ENCODE measurements around the gene RP2. TPM values are rescaled to one million over a fixed set of nuclear protein-coding genes. Genes with fewer than 3 reads are reported as not detected.
A peak's percentile ranks its signal among the peaks of the same experiment; 100 is the strongest.

RP2 gene
- polyA plus RNA-seq, 6 donors from 2014 or later: 12.0 to 18.9 (median 16.9) TPM

- H3K27ac Mint-ChIP-seq: no peak overlapping the region
- no peak overlapping the region for H3K4me3 Mint-ChIP-seq
- peaks cover 2 to 7% (median 4%) of the 10 kb centered on the region in 3 donors for H3K4me1 Mint-ChIP-seq
- peaks cover 5 to 8% of the 10 kb centered on the region in 2 donors for H3K36me3 Mint-ChIP-seq
- DNase-seq (no peak), ATAC-seq (ENCODE audit: low read depth in 2 of 2) (no peak)
- no peaks in the 10 kb centered on the region for H3K27me3 Mint-ChIP-seq
- H3K9me3 Mint-ChIP-seq: peaks cover 0 to 6% (median 0%) of the 10 kb centered on the region in 7 donors
Observed at GRCh38 chrX:46860557-46860956, 23.7 kb downstream of the RP2 start.

GRCh38 chrX:46863072-46863471, 26.2 kb downstream of the RP2 start:
- H3K27ac Mint-ChIP-seq: no peak overlapping the region
- H3K27me3 Mint-ChIP-seq: no peaks in the 10 kb centered on the region
- H3K4me3 Mint-ChIP-seq: no peak overlapping the region
- no peak for ATAC-seq (ENCODE audit: low read depth in 2 of 2)
- peaks cover 0 to 6% (median 0%) of the 10 kb centered on the region in 7 donors for H3K9me3 Mint-ChIP-seq
- H3K36me3 Mint-ChIP-seq: peaks cover 5 to 8% of the 10 kb centered on the region in 2 donors
- DNase-seq: no peak
- H3K4me1 Mint-ChIP-seq: peaks cover 3 to 7% (median 7%) of the 10 kb centered on the region in 3 donors

GRCh38 chrX:46864606-46865005, 27.8 kb downstream of the RP2 start:
- Mint-ChIP-seq H3K4me1 (peaks cover 3 to 7% (median 7%) of the 10 kb centered on the region in 3 donors), H3K9me3 (peaks cover 0 to 6% (median 0%) of the 10 kb centered on the region in 7 donors), H3K27ac (no peak overlapping the region), H3K27me3 (no peaks in the 10 kb centered on the region), H3K36me3 (peaks cover 5 to 8% of the 10 kb centered on the region in 2 donors), H3K4me3 (no peak overlapping the region)
- DNase-seq (no peak), ATAC-seq (ENCODE audit: low read depth in 2 of 2) (no peak)

GRCh38 chrX:46865281-46865680, 28.4 kb downstream of the RP2 start:
- H3K4me1 Mint-ChIP-seq: peaks cover 3 to 7% (median 3%) of the 10 kb centered on the region in 3 donors
- H3K4me3 Mint-ChIP-seq: no peak overlapping the region
- no peak for DNase-seq
- H3K36me3 Mint-ChIP-seq: peaks cover 5 to 8% of the 10 kb centered on the region in 2 donors
- no peak for ATAC-seq (ENCODE audit: low read depth in 2 of 2)
- peaks cover 0 to 6% (median 0%) of the 10 kb centered on the region in 7 donors for H3K9me3 Mint-ChIP-seq
- H3K27me3 Mint-ChIP-seq: no peaks in the 10 kb centered on the region
- H3K27ac Mint-ChIP-seq: peak overlapping the region in 1 of 6 donors; percentile 3

- Mint-ChIP-seq H3K27me3 (no peaks in the 10 kb centered on the region), H3K36me3 (peaks cover 0 to 5% of the 10 kb centered on the region in 2 donors), H3K4me3 (no peak overlapping the region), H3K9me3 (peaks cover 0 to 3% (median 0%) of the 10 kb centered on the region in 7 donors), H3K27ac (peak overlapping the region in 1 of 6 donors; percentile 21), H3K4me1 (peaks cover 3 to 7% (median 5%) of the 10 kb centered on the region in 3 donors)
- ATAC-seq (ENCODE audit: low read depth in 2 of 2) (no peak), DNase-seq (no peak)
Observed at GRCh38 chrX:46866726-46867125, 29.9 kb downstream of the RP2 start.

GRCh38 chrX:46873746-46874145, 36.9 kb downstream of the RP2 start:
- Mint-ChIP-seq H3K27ac (peak overlapping the region in 2 of 6 donors; percentile 1 to 76), H3K4me1 (peaks cover 0 to 3% (median 2%) of the 10 kb centered on the region in 3 donors), H3K9me3 (peaks cover 0 to 2% (median 0%) of the 10 kb centered on the region in 7 donors), H3K4me3 (no peak overlapping the region), H3K36me3 (no peaks in the 10 kb centered on the region), H3K27me3 (no peaks in the 10 kb centered on the region)
- ATAC-seq (ENCODE audit: low read depth in 2 of 2) (no peak), DNase-seq (no peak)

GRCh38 chrX:46876901-46877300, 40.1 kb downstream of the RP2 start:
- Mint-ChIP-seq H3K36me3 (no peaks in the 10 kb centered on the region), H3K4me1 (peaks cover 0 to 2% (median 0%) of the 10 kb centered on the region in 3 donors), H3K9me3 (peaks cover 0 to 2% (median 0%) of the 10 kb centered on the region in 7 donors), H3K27me3 (no peaks in the 10 kb centered on the region), H3K4me3 (no peak overlapping the region), H3K27ac (peak overlapping the region in 1 of 6 donors; percentile 26)
- DNase-seq (no peak), ATAC-seq (ENCODE audit: low read depth in 2 of 2) (no peak)

- H3K4me1 Mint-ChIP-seq: no peaks in the 10 kb centered on the region
- no peaks in the 10 kb centered on the region for H3K27me3 Mint-ChIP-seq
- H3K9me3 Mint-ChIP-seq: no peaks in the 10 kb centered on the region
- ATAC-seq (ENCODE audit: low read depth in 2 of 2) (no peak), DNase-seq (no peak)
- H3K36me3 Mint-ChIP-seq: no peaks in the 10 kb centered on the region
- H3K27ac Mint-ChIP-seq: peak overlapping the region in 1 of 6 donors; percentile 33
- no peak overlapping the region for H3K4me3 Mint-ChIP-seq
Observed at GRCh38 chrX:46882266-46882665, 45.4 kb downstream of the RP2 start.

GRCh38 chrX:46884799-46885198, 48.0 kb downstream of the RP2 start:
- no peak overlapping the region for H3K4me3 Mint-ChIP-seq
- H3K27ac Mint-ChIP-seq: no peak overlapping the region
- ATAC-seq (ENCODE audit: low read depth in 2 of 2) (no peak), DNase-seq (no peak)
- H3K4me1 Mint-ChIP-seq: no peaks in the 10 kb centered on the region
- no peaks in the 10 kb centered on the region for H3K36me3 Mint-ChIP-seq
- no peaks in the 10 kb centered on the region for H3K9me3 Mint-ChIP-seq
- H3K27me3 Mint-ChIP-seq: no peaks in the 10 kb centered on the region

- Mint-ChIP-seq H3K27ac (no peak overlapping the region), H3K4me3 (no peak overlapping the region), H3K4me1 (peaks cover 0 to 2% (median 0%) of the 10 kb centered on the region in 3 donors), H3K36me3 (no peaks in the 10 kb centered on the region), H3K27me3 (no peaks in the 10 kb centered on the region), H3K9me3 (peaks cover 0 to 3% (median 0%) of the 10 kb centered on the region in 7 donors)
- DNase-seq: no peak
- ATAC-seq (ENCODE audit: low read depth in 2 of 2): no peak
Observed at GRCh38 chrX:46898207-46898606, 61.4 kb downstream of the RP2 start.

- Mint-ChIP-seq H3K27me3 (no peaks in the 10 kb centered on the region), H3K27ac (peak overlapping the region in 2 of 6 donors; percentile 14 to 37), H3K4me1 (peaks cover 0 to 3% (median 0%) of the 10 kb centered on the region in 3 donors), H3K4me3 (peak overlapping the region; percentile 50 to 89 (median 76)), H3K9me3 (peaks cover 0 to 2% (median 0%) of the 10 kb centered on the region in 7 donors), H3K36me3 (no peaks in the 10 kb centered on the region)
- ATAC-seq (ENCODE audit: low read depth in 2 of 2) (peak; percentile 98 to 99), DNase-seq (peak; percentile 60)
Observed at GRCh38 chrX:46903458-46904242, 66.8 kb downstream of the RP2 start.

- Mint-ChIP-seq H3K9me3 (no peaks in the 10 kb centered on the region), H3K4me3 (peak overlapping the region in 2 of 8 donors; percentile 64 to 89), H3K27ac (no peak overlapping the region), H3K27me3 (no peaks in the 10 kb centered on the region), H3K36me3 (no peaks in the 10 kb centered on the region), H3K4me1 (peaks cover 0 to 3% (median 0%) of the 10 kb centered on the region in 3 donors)
- DNase-seq (no peak), ATAC-seq (ENCODE audit: low read depth in 2 of 2) (no peak)
Observed at GRCh38 chrX:46904626-46905025, 67.8 kb downstream of the RP2 start.

- DNase-seq: no peak
- no peaks in the 10 kb centered on the region for H3K27me3 Mint-ChIP-seq
- H3K4me3 Mint-ChIP-seq: peak overlapping the region in 1 of 8 donors; percentile 83
- H3K9me3 Mint-ChIP-seq: no peaks in the 10 kb centered on the region
- no peaks in the 10 kb centered on the region for H3K36me3 Mint-ChIP-seq
- no peak overlapping the region for H3K27ac Mint-ChIP-seq
- peaks cover 8 to 18% (median 9%) of the 10 kb centered on the region in 3 donors for H3K4me1 Mint-ChIP-seq
- ATAC-seq (ENCODE audit: low read depth in 2 of 2): no peak
Observed at GRCh38 chrX:46910415-46910814, 73.6 kb downstream of the RP2 start.

GRCh38 chrX:46912098-46912602, 75.3 kb downstream of the RP2 start, which contains the start of gene JADE3:
Gene JADE3 (plus strand): TSS chrX:46912421. CDS start chrX:46984895, 72,474 bp downstream.
- peak; percentile 57 to 60 for ATAC-seq (ENCODE audit: low read depth in 2 of 2)
- peak within 1 kb of the TSS in 3 of 6 donors; percentile 4 to 69 (median 52) for H3K27ac Mint-ChIP-seq

More at GRCh38 chrX:46912098-46912602, 75.3 kb downstream of the RP2 start, which contains the start of gene JADE3:
- Mint-ChIP-seq H3K27me3 (no peaks in the 10 kb centered on the region), H3K4me1 (peaks cover 8 to 23% (median 10%) of the 10 kb centered on the region in 3 donors), H3K36me3 (no peaks in the 10 kb centered on the region), H3K9me3 (no peaks in the 10 kb centered on the region), H3K4me3 (peak within 1 kb of the TSS; percentile 80 to 94 (median 89))
- peak; percentile 51 for DNase-seq
